ENCODE results near the gene CFAP91.
A peak's percentile ranks its signal among the peaks of the same experiment; 100 is the strongest.

DNA sequence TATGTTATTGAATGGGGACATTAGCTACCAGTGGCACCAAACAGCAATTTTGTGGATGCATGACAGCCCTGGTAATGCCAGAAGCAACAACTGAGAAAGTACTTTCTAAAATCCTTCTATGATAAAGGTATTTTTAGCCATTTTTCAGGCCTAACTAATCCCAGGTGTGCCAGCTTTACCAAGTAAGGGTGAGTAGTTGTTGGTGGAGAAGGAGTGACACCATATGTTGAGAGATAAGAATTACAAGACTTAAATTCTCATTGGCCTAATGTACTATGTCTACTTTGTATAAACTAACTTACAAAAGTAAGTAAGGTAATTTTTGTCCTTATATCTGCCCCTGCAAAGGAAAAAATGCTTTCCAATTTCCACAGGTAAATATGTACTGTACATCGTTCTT lies 21.5 kb upstream of the CFAP91 start:
- TF ChIP-seq EZH2 (IDR thresholded peaks at IDR 0.05; ENCODE audit: borderline replicate concordance, low read depth, low read length, severe bottlenecking): no peak
- TF ChIP-seq, protein P1, sequence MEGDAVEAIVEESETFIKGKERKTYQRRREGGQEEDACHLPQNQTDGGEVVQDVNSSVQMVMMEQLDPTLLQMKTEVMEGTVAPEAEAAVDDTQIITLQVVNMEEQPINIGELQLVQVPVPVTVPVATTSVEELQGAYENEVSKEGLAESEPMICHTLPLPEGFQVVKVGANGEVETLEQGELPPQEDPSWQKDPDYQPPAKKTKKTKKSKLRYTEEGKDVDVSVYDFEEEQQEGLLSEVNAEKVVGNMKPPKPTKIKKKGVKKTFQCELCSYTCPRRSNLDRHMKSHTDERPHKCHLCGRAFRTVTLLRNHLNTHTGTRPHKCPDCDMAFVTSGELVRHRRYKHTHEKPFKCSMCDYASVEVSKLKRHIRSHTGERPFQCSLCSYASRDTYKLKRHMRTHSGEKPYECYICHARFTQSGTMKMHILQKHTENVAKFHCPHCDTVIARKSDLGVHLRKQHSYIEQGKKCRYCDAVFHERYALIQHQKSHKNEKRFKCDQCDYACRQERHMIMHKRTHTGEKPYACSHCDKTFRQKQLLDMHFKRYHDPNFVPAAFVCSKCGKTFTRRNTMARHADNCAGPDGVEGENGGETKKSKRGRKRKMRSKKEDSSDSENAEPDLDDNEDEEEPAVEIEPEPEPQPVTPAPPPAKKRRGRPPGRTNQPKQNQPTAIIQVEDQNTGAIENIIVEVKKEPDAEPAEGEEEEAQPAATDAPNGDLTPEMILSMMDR (IDR thresholded peaks at IDR 0.05; ENCODE audit: extremely low read depth in 1 of 2, insufficient read depth in 1 of 2, low read depth in 1 of 2, low read length in 2 of 2): peak; percentile 26 to 37
- TF ChIP-seq, protein P2, sequence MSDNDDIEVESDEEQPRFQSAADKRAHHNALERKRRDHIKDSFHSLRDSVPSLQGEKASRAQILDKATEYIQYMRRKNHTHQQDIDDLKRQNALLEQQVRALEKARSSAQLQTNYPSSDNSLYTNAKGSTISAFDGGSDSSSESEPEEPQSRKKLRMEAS (IDR thresholded peaks at IDR 0.05; ENCODE audit: insufficient read depth, insufficient read length): no peak
- TF ChIP-seq POLR2A (IDR thresholded peaks at IDR 0.05; ENCODE audit: low read depth, low read length): no peak
- TF ChIP-seq JUN (IDR thresholded peaks at IDR 0.05; ENCODE audit: borderline replicate concordance, insufficient read depth, insufficient read length, low read depth): no peak
- TF ChIP-seq POLR2AphosphoS5 (IDR thresholded peaks at IDR 0.05; ENCODE audit: insufficient read depth, low read depth, low read length): no peak
- no peak for TF ChIP-seq GATA2 (IDR thresholded peaks at IDR 0.05; ENCODE audit: insufficient read depth, insufficient read length, low read depth, low read length)

Measured in endothelial cell of umbilical vein (primary cell).